H9 (cell line): ENCODE data around the gene SHTN1. TPM values are rescaled to one million over a fixed set of nuclear protein-coding genes. Genes with fewer than 3 reads are reported as not detected.

Experiments
- DNase-seq: peaks from one replicate; pipeline ENCODE4 v3.0.0-alpha.2; 2017
- H2AFZ ChIP-seq: one replicate; pipeline ENCODE4 v1.6.1; 2013; ENCODE audit warnings: mild to moderate bottlenecking, low read length, control low read depth, moderate library complexity
- H2AK5ac ChIP-seq: 2 replicates; pipeline ENCODE4 v1.6.1; 2013; ENCODE audit warnings: low read length, control low read depth, mixed read lengths; ENCODE audit not compliant: insufficient read length
- H2BK120ac ChIP-seq: one replicate; pipeline ENCODE4 v1.6.1; 2013; ENCODE audit warnings: low read depth, mild to moderate bottlenecking, low read length, control low read depth, inconsistent platforms; ENCODE audit not compliant: poor library complexity, severe bottlenecking
- H2BK12ac ChIP-seq: 2 replicates; pipeline ENCODE4 v1.6.1; 2013; ENCODE audit warnings: low read length, control low read depth, mixed read lengths, low read depth; ENCODE audit not compliant: insufficient read length
- H2BK15ac ChIP-seq: 2 replicates; pipeline ENCODE4 v1.6.1; 2013; ENCODE audit warnings: low read depth, low read length, control low read depth
- H2BK20ac ChIP-seq: one replicate; pipeline ENCODE4 v1.6.1; 2013; ENCODE audit warnings: low read depth, mild to moderate bottlenecking, low read length, control low read depth, inconsistent platforms; ENCODE audit not compliant: poor library complexity, severe bottlenecking
- H2BK5ac ChIP-seq: 2 replicates; pipeline ENCODE4 v1.6.1; 2013; ENCODE audit warnings: low read length, control low read depth, mixed read lengths; ENCODE audit not compliant: insufficient read length
- H3K14ac ChIP-seq: 2 replicates; pipeline ENCODE4 v1.6.1; 2013; ENCODE audit warnings: low read length, control low read depth; ENCODE audit not compliant: insufficient read depth
- H3K18ac ChIP-seq: 2 replicates; pipeline ENCODE4 v1.6.1; 2013; ENCODE audit warnings: low read depth, mild to moderate bottlenecking, mixed read lengths, low read length, control low read depth; ENCODE audit not compliant: insufficient read length
- H3K23ac ChIP-seq: 2 replicates; pipeline ENCODE4 v1.6.1; 2013; ENCODE audit warnings: low read length, control low read depth, mixed read lengths, low read depth; ENCODE audit not compliant: insufficient read length
- H3K23me2 ChIP-seq: 2 replicates; pipeline ENCODE4 v1.6.1; 2013; ENCODE audit warnings: low read depth, mild to moderate bottlenecking, mixed read lengths, low read length, control low read depth; ENCODE audit not compliant: insufficient read length, poor library complexity, severe bottlenecking
- H3K27ac ChIP-seq: 2 replicates; pipeline ENCODE4 v1.5.1; 2013; ENCODE audit warnings: low read length, control low read depth, mixed read lengths, low read depth; ENCODE audit not compliant: insufficient read length
- H3K27me3 ChIP-seq: 2 replicates; pipeline ENCODE4 v1.6.1; 2013; ENCODE audit warnings: low read length, control low read depth, inconsistent platforms; ENCODE audit not compliant: insufficient read depth
- H3K4ac ChIP-seq: 2 replicates; pipeline ENCODE4 v1.6.1; 2013; ENCODE audit warnings: low read depth, mild to moderate bottlenecking, control low read depth, inconsistent platforms, low read length, moderate library complexity
- H3K4me1 ChIP-seq: 2 replicates; pipeline ENCODE4 v1.6.1; 2013; ENCODE audit warnings: low read length, control low read depth, inconsistent platforms; ENCODE audit not compliant: insufficient read depth
- H3K4me2 ChIP-seq: 2 replicates; pipeline ENCODE4 v1.6.1; 2013; ENCODE audit warnings: low read length, control low read depth, mixed read lengths; ENCODE audit not compliant: insufficient read length, insufficient read depth
- H3K56ac ChIP-seq: 2 replicates; pipeline ENCODE4 v1.6.1; 2013; ENCODE audit warnings: low read depth, mild to moderate bottlenecking, mixed read lengths, low read length, control low read depth; ENCODE audit not compliant: insufficient read length
- H3K79me1 ChIP-seq: 2 replicates; pipeline ENCODE4 v1.6.1; 2013; ENCODE audit warnings: low read depth, mild to moderate bottlenecking, moderate library complexity, low read length, control low read depth, inconsistent platforms; ENCODE audit not compliant: insufficient read depth, poor library complexity, severe bottlenecking
- H3K79me2 ChIP-seq: 2 replicates; pipeline ENCODE4 v1.6.1; 2013; ENCODE audit warnings: low read length, control low read depth, inconsistent platforms; ENCODE audit not compliant: insufficient read depth
- H3K9ac ChIP-seq: 2 replicates; pipeline ENCODE4 v1.6.1; 2013; ENCODE audit warnings: low read length, control low read depth, mixed read lengths; ENCODE audit not compliant: insufficient read length; ENCODE audit errors: extremely low read depth
- H3K9me3 ChIP-seq: one replicate; pipeline ENCODE4 v1.6.1; 2013; ENCODE audit warnings: low read depth, low read length, inconsistent platforms; ENCODE audit not compliant: control insufficient read depth
- H3T11ph ChIP-seq: one replicate; pipeline ENCODE4 v1.6.1; 2013; ENCODE audit warnings: mild to moderate bottlenecking, low read length, control low read depth, inconsistent platforms
- H4K20me1 ChIP-seq: one replicate; pipeline ENCODE4 v1.6.1; 2013; ENCODE audit not compliant: control insufficient read depth, insufficient read length, insufficient read depth
- H4K5ac ChIP-seq: 2 replicates; pipeline ENCODE4 v1.6.1; 2013; ENCODE audit warnings: low read depth, mild to moderate bottlenecking, mixed read lengths, low read length, control low read depth; ENCODE audit not compliant: insufficient read length
- H4K8ac ChIP-seq: replicated peaks from 2 replicates; pipeline ENCODE4 v1.6.1; 2013; ENCODE audit warnings: low read length, control low read depth, mixed read lengths, low read depth; ENCODE audit not compliant: insufficient read length
- H4K91ac ChIP-seq: 2 replicates; pipeline ENCODE4 v1.6.1; 2013; ENCODE audit warnings: low read depth, mild to moderate bottlenecking, moderate library complexity, mixed read lengths, low read length, control low read depth; ENCODE audit not compliant: insufficient read length
- H3K27ac Mint-ChIP-seq, 3 experiments: 2 replicates in 2 of 3; 3 replicates in 1 of 3; pipeline ENCODE4 v1.8.0; 2020 to 2021; ENCODE audit warnings: mixed read lengths in 3 of 3, mild to moderate bottlenecking in 1 of 3, moderate library complexity in 1 of 3
- H3K27me3 Mint-ChIP-seq: 2 replicates; pipeline ENCODE4 v1.8.0; 2021; ENCODE audit warnings: low read depth, mild to moderate bottlenecking, moderate library complexity, mixed read lengths
- H3K36me3 Mint-ChIP-seq, 3 experiments: 2 replicates in 2 of 3; 3 replicates in 1 of 3; pipeline ENCODE4 v1.8.0; 2020 to 2021; ENCODE audit warnings: low read depth in 3 of 3, mixed read lengths in 3 of 3; ENCODE audit not compliant: insufficient read depth in 1 of 3
- H3K4me1 Mint-ChIP-seq, 2 experiments: 2 replicates each; pipeline ENCODE4 v1.8.0; 2020; ENCODE audit warnings: mixed read lengths in 2 of 2
- H3K4me3 Mint-ChIP-seq, 2 experiments: 2 replicates in 1 of 2; 3 replicates in 1 of 2; pipeline ENCODE4 v1.8.0; 2020 to 2021; ENCODE audit warnings: mild to moderate bottlenecking in 2 of 2, mixed read lengths in 2 of 2, moderate library complexity in 1 of 2
- H3K9me3 Mint-ChIP-seq, 2 experiments: 2 replicates in 1 of 2; 3 replicates in 1 of 2; pipeline ENCODE4 v1.8.0; 2020; ENCODE audit warnings: mild to moderate bottlenecking in 2 of 2, mixed read lengths in 2 of 2, moderate library complexity in 1 of 2
- WGBS: extraction: QIAGEN DNeasy Blood & Tissue Kit; methylation state at CpG from one replicate; pipeline ENCODE4 v1.1.7; 2013; ENCODE audit warnings: missing lambda C conversion rate, low lambda C conversion rate, mixed read lengths; ENCODE audit not compliant: insufficient read length; ENCODE audit errors: extremely low coverage; 5-methylcytosine and 5-hydroxymethylcytosine counted together
- total RNA-seq: library from RNA; stranded (reverse); gene quantifications from 2 replicates; pipeline ENCODE4 v1.2.1, GENCODE V29; 2021
- TF ChIP-seq, protein P1 (sequence below): fragments of 200-600 bp; sonication (generic); conservative IDR thresholded peaks from 3 replicates; pipeline ENCODE4 v1.8.0; 2021; ENCODE audit warnings: antibody characterized with exemption, mild to moderate bottlenecking

The SHTN1 gene
- total RNA-seq, 1 experiment from 2014 or later = 22.1 TPM

GRCh38 chr10:116915340-116915739 lies 89.6 kb downstream of the SHTN1 start:
- peaks cover 3 to 35% (median 20%) of the 10 kb centered on the region in 3 experiments; a peak in 6 of 7 replicates for H3K36me3 Mint-ChIP-seq
- no peaks in the 10 kb centered on the region for H3K27me3 ChIP-seq
- no peaks in the 10 kb centered on the region for H3K23me2 ChIP-seq
- H2AK5ac ChIP-seq = no peak overlapping the region
- no peaks in the 10 kb centered on the region for H3K9me3 ChIP-seq
- TF ChIP-seq, protein P1, sequence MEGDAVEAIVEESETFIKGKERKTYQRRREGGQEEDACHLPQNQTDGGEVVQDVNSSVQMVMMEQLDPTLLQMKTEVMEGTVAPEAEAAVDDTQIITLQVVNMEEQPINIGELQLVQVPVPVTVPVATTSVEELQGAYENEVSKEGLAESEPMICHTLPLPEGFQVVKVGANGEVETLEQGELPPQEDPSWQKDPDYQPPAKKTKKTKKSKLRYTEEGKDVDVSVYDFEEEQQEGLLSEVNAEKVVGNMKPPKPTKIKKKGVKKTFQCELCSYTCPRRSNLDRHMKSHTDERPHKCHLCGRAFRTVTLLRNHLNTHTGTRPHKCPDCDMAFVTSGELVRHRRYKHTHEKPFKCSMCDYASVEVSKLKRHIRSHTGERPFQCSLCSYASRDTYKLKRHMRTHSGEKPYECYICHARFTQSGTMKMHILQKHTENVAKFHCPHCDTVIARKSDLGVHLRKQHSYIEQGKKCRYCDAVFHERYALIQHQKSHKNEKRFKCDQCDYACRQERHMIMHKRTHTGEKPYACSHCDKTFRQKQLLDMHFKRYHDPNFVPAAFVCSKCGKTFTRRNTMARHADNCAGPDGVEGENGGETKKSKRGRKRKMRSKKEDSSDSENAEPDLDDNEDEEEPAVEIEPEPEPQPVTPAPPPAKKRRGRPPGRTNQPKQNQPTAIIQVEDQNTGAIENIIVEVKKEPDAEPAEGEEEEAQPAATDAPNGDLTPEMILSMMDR = no peak
- no peak overlapping the region for H2BK5ac ChIP-seq
- H2AFZ ChIP-seq = no peak overlapping the region
- H3K79me1 ChIP-seq = no peaks in the 10 kb centered on the region
- no peak overlapping the region for H2BK120ac ChIP-seq
- H3K79me2 ChIP-seq = no peaks in the 10 kb centered on the region
- H3K14ac ChIP-seq = no peak overlapping the region
- no peak overlapping the region for H3K23ac ChIP-seq
- H3K27ac Mint-ChIP-seq = no peak overlapping the region
- peaks cover 13 to 21% of the 10 kb centered on the region in 2 experiments for H3K4me1 Mint-ChIP-seq
- no peak overlapping the region for H3K4me2 ChIP-seq
- no peak overlapping the region for H3K9ac ChIP-seq
- no peak overlapping the region for H4K8ac ChIP-seq
- no peak for DNase-seq
- no peak overlapping the region for H3T11ph ChIP-seq
- no peak overlapping the region for H3K56ac ChIP-seq
- no peak overlapping the region for H3K18ac ChIP-seq
- WGBS = no CpG with 5 or more reads among the region's 2 CpGs
- H3K27ac ChIP-seq = no peak overlapping the region
- no peaks in the 10 kb centered on the region for H3K4me1 ChIP-seq
- no peaks in the 10 kb centered on the region for H4K20me1 ChIP-seq
- H4K5ac ChIP-seq = no peak overlapping the region
- H4K91ac ChIP-seq = no peak overlapping the region
- no peaks in the 10 kb centered on the region for H3K9me3 Mint-ChIP-seq
- no peak overlapping the region for H2BK12ac ChIP-seq
- H2BK15ac ChIP-seq = no peak overlapping the region
- no peak overlapping the region for H3K4me3 Mint-ChIP-seq
- no peak overlapping the region for H3K4ac ChIP-seq
- H3K27me3 Mint-ChIP-seq = no peaks in the 10 kb centered on the region
- no peak overlapping the region for H2BK20ac ChIP-seq
